Ovary (tissue), 9 donors: Measurements from ENCODE around the gene MACROH2A2. TPM values are rescaled to one million over a fixed set of nuclear protein-coding genes. Genes with fewer than 3 reads are reported as not detected.

Source experiments
- DNase-seq, 5 donors: peaks; one replicate each; pipeline ENCODE4 v3.0.0-alpha.2; 2019 to 2020
- H3K27ac ChIP-seq, 2 donors: fragments of 200-600 bp; one replicate each; pipeline versions ENCODE4 v1.5.1 to v1.8.0; 2019 to 2022
- H3K27me3 ChIP-seq: fragments of 200-600 bp; one replicate; pipeline ENCODE4 v1.8.0; 2022
- H3K36me3 ChIP-seq: fragments of 200-600 bp; sonication (generic); one replicate; pipeline ENCODE4 v1.5.1; 2019
- H3K4me1 ChIP-seq: one replicate; pipeline ENCODE4 v1.8.1; 2013; ENCODE audit warnings: mild to moderate bottlenecking, moderate library complexity; ENCODE audit not compliant: insufficient read depth
- H3K4me3 ChIP-seq: fragments of 200-600 bp; sonication (generic); one replicate; pipeline ENCODE4 v1.5.1; 2017
- H3K9me3 ChIP-seq, 2 donors: fragments of 200-600 bp in 1 of 2; sonication (generic) in 1 of 2; one replicate each; pipeline versions ENCODE4 v1.5.1 to v1.8.1; 2013 to 2019; ENCODE audit warnings: mild to moderate bottlenecking in 1 of 2, moderate library complexity in 1 of 2
- EP300 ChIP-seq: sonication (generic); formaldehyde crosslinking; IDR thresholded peaks from one replicate; pipeline ENCODE4 v1.6.1; 2017; ENCODE audit warnings: antibody characterized with exemption
- POLR2A ChIP-seq: fragments of 450-650 bp; IDR thresholded peaks from one replicate; pipeline ENCODE4 v1.6.1; 2017; ENCODE audit warnings: antibody characterized with exemption, mild to moderate bottlenecking, moderate library complexity
- WGBS, 3 donors: extraction: QIAGEN DNeasy Blood & Tissue Kit in 1 of 3; methylation state at CpG; one replicate each; pipeline versions ENCODE4 v1.1.5 to v1.1.7; 2013 to 2017; 5-methylcytosine and 5-hydroxymethylcytosine counted together
- intact Hi-C, 4 donors: fragments of 100-400 bp; cut with DNase I; formaldehyde crosslinking; loops; one replicate each; pipeline versions ENCODE4 v1.11.0 to v1.15.1; 2022 to 2023
- polyA plus RNA-seq, 2 donors: library from polyadenylated mRNA; stranded (reverse); fragments of 200-250 nt in 1 of 2; fragments of 350-450 nt in 1 of 2; fragmentation: Illumina TruSeq in 1 of 2; extraction: RNeasy Lipid Tissue Mini Kit (QIAGEN cat#74804) in 1 of 2; gene quantifications; one replicate each; pipeline ENCODE4 v1.2.3, GENCODE V29; 2013 to 2014
- total RNA-seq, 7 donors: library from RNA; depleted of rRNA in 2 of 7; stranded (reverse); fragments of >200 nt in 2 of 7; fragmentation: NEBNext Ultra II Directional in 3 of 7; extraction: Animal tissue kit (Norgen Biotek cat#: 25700) in 3 of 7; gene quantifications; one replicate each; pipeline versions ENCODE4 v1.1.0 to v1.2.4, GENCODE V29; 2016 to 2023
- TF ChIP-seq, protein P1 (sequence below), 3 donors: fragments of 450-650 bp in 2 of 3; fragments of 200-600 bp in 1 of 3; IDR thresholded peaks; one replicate each; pipeline versions ENCODE4 v1.5.1 to v1.8.0; 2016 to 2022; ENCODE audit warnings: antibody characterized with exemption in 3 of 3, mild to moderate bottlenecking in 1 of 3
- donor health status: DM: no; HTN: no; CAD: no; lungs with moderate emphysema.
- donor health status: DM: no; HTN: no; CAD: no.
- donor health status: Bipolar disorder and iron deficiency.
- donor health status: DM: yes; HTN: yes; CAD: no.
- donor health status: DM: no; HTN: no; CAD: no.
- donor health status: DM: yes; HTN: yes; CAD: no.

The MACROH2A2 gene
- total and polyA plus RNA-seq, 9 donors: 6.3 to 24.6 (median 19.3) TPM

DNA sequence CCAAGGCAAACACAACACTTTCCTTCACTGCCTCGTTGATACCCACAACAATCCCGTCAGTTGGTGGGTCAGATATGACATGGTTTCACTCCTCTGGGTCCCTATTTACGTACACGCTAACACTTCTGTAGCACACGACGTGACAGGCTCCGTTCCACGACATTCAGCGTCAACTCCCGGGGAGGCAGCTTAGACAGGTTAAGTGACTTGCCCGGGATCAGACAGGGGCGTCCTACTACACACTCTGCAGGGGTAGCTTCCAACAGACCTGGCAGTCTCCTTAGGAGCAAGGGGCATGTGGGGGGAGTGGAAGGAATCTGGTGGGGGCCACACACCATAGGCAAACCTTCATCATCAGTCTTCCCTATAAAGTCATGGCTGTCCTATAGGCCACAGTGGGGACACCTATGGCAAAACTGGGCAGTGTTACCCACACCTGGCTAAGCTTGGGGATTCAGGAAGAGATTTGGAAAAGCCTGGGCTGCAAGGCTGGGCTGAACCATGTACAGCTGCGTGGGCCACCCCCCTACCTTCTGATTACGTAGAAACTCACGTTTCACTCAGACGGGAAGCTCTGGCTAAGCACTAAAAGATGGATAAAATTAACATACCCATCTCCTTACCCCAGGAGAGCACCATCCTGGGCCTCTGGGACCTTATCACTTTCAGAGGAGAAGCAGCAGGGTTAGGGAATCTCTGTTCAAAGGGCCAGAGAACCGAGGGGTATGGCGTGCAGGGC, 91.9 kb downstream of the MACROH2A2 start:
- Histone ChIP-seq H3K9me3 (no peaks in the 10 kb centered on the region), H3K27ac (peak overlapping the region in 1 of 2 donors; percentile 91), H3K4me1 (peaks cover 10% of the 10 kb centered on the region), H3K36me3 (no peaks in the 10 kb centered on the region), H3K4me3 (peak overlapping the region; percentile 49), H3K27me3 (no peaks in the 10 kb centered on the region)
- intact Hi-C loops: no loop called here
- WGBS, 3 donors: 76 to 85% (median 76%) methylated on average over 18 of the region's 18 CpGs
- no peak for DNase-seq
- TF ChIP-seq EP300: no peak
- TF ChIP-seq, protein P1, sequence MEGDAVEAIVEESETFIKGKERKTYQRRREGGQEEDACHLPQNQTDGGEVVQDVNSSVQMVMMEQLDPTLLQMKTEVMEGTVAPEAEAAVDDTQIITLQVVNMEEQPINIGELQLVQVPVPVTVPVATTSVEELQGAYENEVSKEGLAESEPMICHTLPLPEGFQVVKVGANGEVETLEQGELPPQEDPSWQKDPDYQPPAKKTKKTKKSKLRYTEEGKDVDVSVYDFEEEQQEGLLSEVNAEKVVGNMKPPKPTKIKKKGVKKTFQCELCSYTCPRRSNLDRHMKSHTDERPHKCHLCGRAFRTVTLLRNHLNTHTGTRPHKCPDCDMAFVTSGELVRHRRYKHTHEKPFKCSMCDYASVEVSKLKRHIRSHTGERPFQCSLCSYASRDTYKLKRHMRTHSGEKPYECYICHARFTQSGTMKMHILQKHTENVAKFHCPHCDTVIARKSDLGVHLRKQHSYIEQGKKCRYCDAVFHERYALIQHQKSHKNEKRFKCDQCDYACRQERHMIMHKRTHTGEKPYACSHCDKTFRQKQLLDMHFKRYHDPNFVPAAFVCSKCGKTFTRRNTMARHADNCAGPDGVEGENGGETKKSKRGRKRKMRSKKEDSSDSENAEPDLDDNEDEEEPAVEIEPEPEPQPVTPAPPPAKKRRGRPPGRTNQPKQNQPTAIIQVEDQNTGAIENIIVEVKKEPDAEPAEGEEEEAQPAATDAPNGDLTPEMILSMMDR (IDR thresholded peaks at IDR 0.05): no peak
- TF ChIP-seq POLR2A: no peak

DNA sequence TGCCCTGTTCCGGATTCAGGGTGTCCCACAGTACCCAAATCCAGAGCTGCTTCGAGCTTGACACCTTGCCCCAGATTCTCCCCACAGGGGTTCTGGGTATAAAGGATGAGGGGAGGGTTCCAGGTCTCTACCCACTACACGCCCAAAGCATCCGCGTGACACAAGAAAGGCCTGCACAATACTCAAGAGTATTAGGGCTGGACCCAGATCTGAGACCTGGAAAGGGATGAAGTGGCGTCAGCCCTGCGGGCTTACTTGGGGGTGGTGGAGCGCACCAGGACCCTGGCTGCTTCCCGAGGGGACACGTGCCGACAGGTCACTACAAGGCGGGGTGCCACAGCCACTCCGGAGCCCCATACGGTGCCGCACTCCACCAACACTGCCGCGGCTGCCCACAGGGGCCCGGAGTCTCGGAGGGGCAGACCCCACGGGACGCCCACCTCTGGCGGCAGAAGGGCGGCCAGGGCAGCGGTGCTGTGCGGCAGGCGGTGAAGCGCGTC, 92.6 kb downstream of the MACROH2A2 start:
- no peaks in the 10 kb centered on the region for H3K36me3 ChIP-seq
- H3K4me3 ChIP-seq: peak overlapping the region; percentile 49
- DNase-seq: peak in 3 of 5 donors; percentile 44 to 58 (median 56)
- no peaks in the 10 kb centered on the region for H3K27me3 ChIP-seq
- H3K27ac ChIP-seq: peak overlapping the region; percentile 30 to 91
- H3K9me3 ChIP-seq: no peaks in the 10 kb centered on the region
- TF ChIP-seq EP300 (no peak), POLR2A (peak; percentile 22)
- TF ChIP-seq, protein P1 (IDR thresholded peaks at IDR 0.05): no peak
- peaks cover 10% of the 10 kb centered on the region for H3K4me1 ChIP-seq
- intact Hi-C loops: no loop called here
- 6 to 16% (median 8%) methylated on average over 14 to 28 of the region's 28 CpGs for WGBS, 3 donors

DNA sequence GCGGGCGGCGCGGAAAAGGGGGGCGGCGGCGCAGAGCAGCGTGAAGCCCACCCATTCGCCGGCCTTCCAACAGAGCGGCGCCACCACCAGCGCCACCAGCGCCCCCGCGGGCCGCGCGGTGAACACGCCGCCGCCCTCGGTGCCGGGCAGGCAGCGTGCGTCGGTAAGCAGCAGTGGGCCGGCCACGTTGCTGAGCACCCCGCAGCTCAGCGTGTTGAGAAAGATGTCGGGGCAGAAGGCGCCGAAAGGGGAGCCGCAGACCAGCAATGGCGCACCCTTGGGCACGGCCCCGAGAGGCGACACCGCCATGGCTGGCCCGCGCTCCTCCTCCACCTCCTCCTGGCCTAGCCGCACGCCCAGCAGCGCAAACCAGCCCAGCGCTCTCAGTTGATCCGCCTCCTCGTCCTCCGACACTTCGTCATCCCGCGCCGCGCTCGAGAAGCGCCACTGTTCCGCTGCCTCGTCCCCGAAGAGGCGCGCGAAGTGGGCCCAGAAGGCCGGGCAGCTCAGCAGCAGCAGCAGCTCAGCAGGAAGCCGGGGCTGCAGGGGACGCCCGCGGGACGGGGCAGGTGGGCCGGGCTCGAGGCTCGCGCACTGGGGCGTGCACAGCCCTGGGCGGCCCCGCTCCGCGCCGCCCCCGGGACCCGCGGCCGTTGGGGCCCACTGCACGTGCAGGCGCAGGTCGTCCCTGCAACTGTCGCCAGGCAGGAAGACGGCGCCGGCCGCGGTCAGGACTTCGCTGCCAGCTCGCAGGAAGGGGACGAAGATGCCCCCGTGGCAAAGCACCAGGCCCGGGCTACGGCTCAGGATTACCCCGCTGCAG, 93.2 kb downstream of the MACROH2A2 start:
- intact Hi-C loops: loop anchor here in 1 of 4 donors (2.0 kb wide), 1 partner anchor 29 kb away; no protein-coding TSS in a partner anchor
- H3K27ac ChIP-seq: peak overlapping the region; percentile 30 to 91
- TF ChIP-seq, protein P1 (IDR thresholded peaks at IDR 0.05): peak; percentile 48 to 88 (median 65)
- TF ChIP-seq EP300: no peak
- H3K4me3 ChIP-seq: peak overlapping the region; percentile 49
- peak in 4 of 5 donors; percentile 40 to 72 (median 59) for DNase-seq
- peaks cover 10% of the 10 kb centered on the region for H3K4me1 ChIP-seq
- H3K27me3 ChIP-seq: no peaks in the 10 kb centered on the region
- no peaks in the 10 kb centered on the region for H3K36me3 ChIP-seq
- H3K9me3 ChIP-seq: no peaks in the 10 kb centered on the region
- 1% methylated on average over 66 to 98 of the region's 98 CpGs for WGBS, 3 donors

DNA sequence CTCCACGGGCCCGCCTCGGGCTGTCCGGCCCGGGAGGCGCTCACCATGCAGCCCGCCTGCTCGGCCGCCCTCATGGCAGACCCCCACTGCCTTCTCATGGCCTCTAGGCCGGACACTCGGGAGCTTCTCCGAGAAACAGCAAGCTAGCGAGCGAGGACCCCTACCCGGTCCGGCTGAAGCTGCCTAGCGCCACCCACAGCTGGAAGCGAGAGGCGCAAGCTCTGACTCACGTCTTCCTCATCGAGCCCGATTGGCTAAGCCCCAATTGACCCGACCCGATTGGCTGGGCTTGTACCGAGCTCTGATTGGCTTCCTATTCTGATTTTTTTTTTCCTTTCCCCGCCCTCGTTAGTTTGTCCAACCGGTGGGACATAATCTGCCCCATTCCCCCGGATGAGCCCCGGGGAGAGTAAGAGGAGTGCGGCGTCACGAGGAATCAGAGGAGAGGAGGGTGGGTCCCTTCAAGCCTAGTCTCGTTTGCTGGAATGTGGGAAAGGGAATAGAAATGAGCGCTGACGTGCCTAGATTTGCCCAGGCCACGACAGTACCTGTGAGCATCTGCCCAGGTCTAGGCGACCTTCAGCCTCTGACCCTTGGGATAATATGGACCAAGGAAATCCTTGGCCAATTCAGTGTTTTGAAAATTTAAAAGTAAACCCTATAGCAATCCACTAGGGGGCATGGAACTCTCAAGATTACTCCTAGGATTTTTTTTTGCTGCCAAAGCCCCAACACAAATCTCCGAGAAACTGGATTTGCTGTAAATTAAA, 94.0 kb downstream of the MACROH2A2 start, which contains the start of gene TYSND1:
TYSND1 (minus strand) TSS at position 212 of the 770 bp plus-strand sequence; CDS start at position 98, 114 bp downstream.
- peak; percentile 97 to 99 (median 98) for DNase-seq
- H3K4me3 ChIP-seq: peak within 1 kb of the TSS; percentile 49
- peak; percentile 73 for TF ChIP-seq POLR2A
- no peak for TF ChIP-seq EP300
- TF ChIP-seq, protein P1 (IDR thresholded peaks at IDR 0.05): peak; percentile 63 to 70 (median 68)

More for the DNA sequence above, 94.0 kb downstream of the MACROH2A2 start, which contains the start of gene TYSND1:
- WGBS, 3 donors: 0 to 1% (median 1%) methylated on average over 30 to 39 of the region's 39 CpGs
- Histone ChIP-seq H3K27ac (peak within 1 kb of the TSS; percentile 36 to 91), H3K9me3 (no peaks in the 10 kb centered on the region), H3K27me3 (no peaks in the 10 kb centered on the region), H3K36me3 (no peaks in the 10 kb centered on the region), H3K4me1 (peaks cover 10% of the 10 kb centered on the region)
- intact Hi-C loops: loop anchor here in 1 of 4 donors (2.0 kb wide), 1 partner anchor 30 kb away; no protein-coding TSS in a partner anchor
